Upper lobe of left lung (tissue), 4 donors: Measurements from ENCODE around the gene CCDC47.

Experiments
- CTCF ChIP-seq, 6 experiments: fragments of 450-650 bp in 4 of 6; fragments of 200-600 bp in 2 of 6; sonication (generic) in 2 of 6; IDR thresholded peaks; one replicate each; pipeline ENCODE4 v1.5.1; 2016 to 2019; ENCODE audit warnings: antibody characterized with exemption in 6 of 6
- EP300 ChIP-seq, 4 donors: sonication (generic); formaldehyde crosslinking; IDR thresholded peaks; one replicate each; pipeline ENCODE4 v1.5.1; 2017; ENCODE audit warnings: antibody characterized with exemption in 4 of 4, control low read depth in 2 of 4
- POLR2A ChIP-seq, 4 donors: fragments of 450-650 bp; IDR thresholded peaks; one replicate each; pipeline ENCODE4 v1.5.1; 2016 to 2017; ENCODE audit warnings: antibody characterized with exemption in 4 of 4, mild to moderate bottlenecking in 2 of 4

- TF ChIP-seq POLR2A (IDR thresholded peaks at IDR 0.05) (no peak), CTCF (IDR thresholded peaks at IDR 0.05) (no peak), EP300 (IDR thresholded peaks at IDR 0.05) (no peak)
These were observed 70.4 kb downstream of the CCDC47 start for GRCh38 chr17:63703029-63703428.
